ENCODE measurements around the gene KRTAP10-4. TPM values are rescaled to one million over a fixed set of nuclear protein-coding genes. Genes with fewer than 3 reads are reported as not detected.

KRTAP10-4 gene
- total RNA-seq, 4 donors from 2014 or later, result not detected

DNA sequence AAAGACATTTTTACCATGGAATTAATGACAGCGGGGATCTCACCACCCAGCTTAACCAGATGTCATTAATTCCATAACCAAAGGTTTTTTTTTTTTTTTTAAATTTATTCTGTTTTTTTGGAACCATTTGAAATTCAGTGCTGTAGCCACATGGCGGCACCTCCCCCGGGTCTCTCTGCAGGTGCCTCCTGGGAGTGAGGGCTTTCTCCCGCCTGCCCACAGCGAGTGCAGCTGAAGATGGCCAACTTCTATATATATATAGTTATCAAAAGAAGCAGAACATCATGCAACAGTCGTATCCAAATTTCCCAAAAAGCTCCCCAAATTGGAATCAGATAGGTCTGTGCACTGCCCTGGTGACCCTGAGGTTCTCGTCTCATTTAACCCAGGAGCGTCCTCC lies 41.9 kb downstream of the KRTAP10-4 start:
- Histone ChIP-seq H3K4me1 (peaks cover 0 to 3% (median 0%) of the 10 kb centered on the region in 4 donors), H3K27me3 (no peaks in the 10 kb centered on the region), H3K4me3 (no peak overlapping the region), H3K27ac (no peak overlapping the region), H3K36me3 (no peaks in the 10 kb centered on the region), H3K9me3 (peaks cover 4 to 6% of the 10 kb centered on the region in 2 donors)
- in situ Hi-C loops (cut with MboI; ENCODE audit: low pct_ligation_motif_present in 1 of 4, low pct_unique_long_range_greater_than_20kb in 1 of 4, low sequenced_read_pairs in 3 of 4) (no loop called here), intact Hi-C loops (cut with DNase I; ENCODE audit: low total_unique reads) (no loop called here)
- no peak for DNase-seq
- 79 to 82% methylated on average over 5 to 8 of the region's 8 CpGs for WGBS, 2 donors (ENCODE audit: low coverage in 1 of 2)
- TF ChIP-seq CTCF (IDR thresholded peaks at IDR 0.05), result no peak

DNA sequence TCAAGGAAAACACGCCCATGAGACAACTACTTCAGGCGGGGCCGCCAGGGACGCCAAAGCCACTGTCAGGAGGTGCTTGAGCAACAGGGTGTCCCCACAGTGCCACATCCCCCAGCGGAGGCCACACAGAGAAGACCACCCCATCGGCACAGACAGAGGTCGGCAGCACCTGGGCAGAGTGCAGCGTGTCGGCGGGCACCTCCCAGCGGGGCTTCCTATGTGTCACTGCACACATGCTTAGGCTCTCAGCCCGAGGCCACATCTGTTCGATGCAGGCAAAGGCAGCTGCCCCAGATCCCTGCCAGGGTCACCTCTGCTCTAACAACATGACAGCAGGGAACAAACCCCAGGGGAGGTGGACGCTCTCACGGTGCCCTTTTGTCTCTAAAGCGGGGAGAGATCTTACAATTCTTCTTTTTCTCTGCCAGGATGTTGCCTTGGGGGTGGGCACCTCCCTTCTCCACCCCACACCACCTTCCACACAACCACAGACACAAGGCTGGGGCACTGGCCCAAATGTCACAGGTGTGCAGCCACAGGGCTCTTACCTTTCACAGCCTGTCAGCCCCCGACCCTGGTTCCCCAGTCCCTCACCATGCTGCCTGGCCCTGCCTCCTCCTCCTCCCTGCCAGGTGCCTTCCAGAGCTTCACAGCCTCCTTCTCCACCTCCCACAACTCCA lies 42.5 kb downstream of the KRTAP10-4 start:
- Histone ChIP-seq H3K4me1 (peaks cover 0 to 3% (median 0%) of the 10 kb centered on the region in 4 donors), H3K4me3 (no peak overlapping the region), H3K36me3 (no peaks in the 10 kb centered on the region), H3K27me3 (no peaks in the 10 kb centered on the region), H3K9me3 (peaks cover 0 to 6% of the 10 kb centered on the region in 2 donors), H3K27ac (no peak overlapping the region)
- 83% methylated on average over 17 of the region's 17 CpGs; no CpG with 5 or more reads in 1 of the 2 donors for WGBS, 2 donors (ENCODE audit: low coverage in 1 of 2)
- TF ChIP-seq EP300 (IDR thresholded peaks at IDR 0.05; ENCODE audit: low read depth) (no peak), POLR2A (IDR thresholded peaks at IDR 0.05) (no peak), CTCF (IDR thresholded peaks at IDR 0.05) (no peak), POLR2AphosphoS5 (IDR thresholded peaks at IDR 0.05) (no peak)
- DNase-seq, result no peak
- in situ Hi-C loops (cut with MboI; ENCODE audit: low pct_ligation_motif_present in 1 of 4, low pct_unique_long_range_greater_than_20kb in 1 of 4, low sequenced_read_pairs in 3 of 4) (no loop called here), intact Hi-C loops (cut with DNase I; ENCODE audit: low total_unique reads) (no loop called here)

GRCh38 chr21:44616591-44616926 lies 43.0 kb downstream of the KRTAP10-4 start:
- H3K27ac ChIP-seq, result no peak overlapping the region
- in situ Hi-C loops (cut with MboI; ENCODE audit: low pct_ligation_motif_present in 1 of 4, low pct_unique_long_range_greater_than_20kb in 1 of 4, low sequenced_read_pairs in 3 of 4), result no loop called here
- 85% methylated on average over 16 of the region's 16 CpGs; no CpG with 5 or more reads in 1 of the 2 donors for WGBS, 2 donors (ENCODE audit: low coverage in 1 of 2)

GRCh38 chr21:44617071-44617501 lies 43.6 kb downstream of the KRTAP10-4 start:
- 59% methylated on average over 8 of the region's 8 CpGs; no CpG with 5 or more reads in 1 of the 2 donors for WGBS, 2 donors (ENCODE audit: low coverage in 1 of 2)
- H3K27me3 ChIP-seq, result no peaks in the 10 kb centered on the region
- in situ Hi-C loops (cut with MboI; ENCODE audit: low pct_ligation_motif_present in 1 of 4, low pct_unique_long_range_greater_than_20kb in 1 of 4, low sequenced_read_pairs in 3 of 4), result no loop called here

More at GRCh38 chr21:44616591-44616926, 43.0 kb downstream of the KRTAP10-4 start:
- H3K27me3 ChIP-seq, result no peaks in the 10 kb centered on the region
- peaks cover 0 to 3% (median 0%) of the 10 kb centered on the region in 4 donors for H3K4me1 ChIP-seq
- no peak overlapping the region for H3K4me3 ChIP-seq
- DNase-seq, result no peak
- TF ChIP-seq POLR2AphosphoS5 (IDR thresholded peaks at IDR 0.05), result no peak
- TF ChIP-seq EP300 (IDR thresholded peaks at IDR 0.05; ENCODE audit: low read depth), result no peak
- no peak for TF ChIP-seq POLR2A (IDR thresholded peaks at IDR 0.05)
- TF ChIP-seq CTCF (IDR thresholded peaks at IDR 0.05), result no peak
- intact Hi-C loops (cut with DNase I; ENCODE audit: low total_unique reads), result no loop called here
- H3K9me3 ChIP-seq, result peaks cover 0 to 6% of the 10 kb centered on the region in 2 donors
- no peaks in the 10 kb centered on the region for H3K36me3 ChIP-seq

More at GRCh38 chr21:44617071-44617501, 43.6 kb downstream of the KRTAP10-4 start:
- H3K27ac ChIP-seq, result no peak overlapping the region
- no peak overlapping the region for H3K4me3 ChIP-seq
- peaks cover 0 to 3% (median 0%) of the 10 kb centered on the region in 4 donors for H3K4me1 ChIP-seq
- TF ChIP-seq EP300 (IDR thresholded peaks at IDR 0.05; ENCODE audit: low read depth) (no peak), POLR2A (IDR thresholded peaks at IDR 0.05) (no peak), CTCF (IDR thresholded peaks at IDR 0.05) (no peak), POLR2AphosphoS5 (IDR thresholded peaks at IDR 0.05) (no peak)
- DNase-seq, result no peak
- H3K9me3 ChIP-seq, result peaks cover 0 to 6% of the 10 kb centered on the region in 2 donors
- intact Hi-C loops (cut with DNase I; ENCODE audit: low total_unique reads), result no loop called here
- no peaks in the 10 kb centered on the region for H3K36me3 ChIP-seq

All from transverse colon (tissue), 4 donors.